H1 (cell line): Measurements from ENCODE around the gene PDE4DIP. TPM values are rescaled to one million over a fixed set of nuclear protein-coding genes. Genes with fewer than 3 reads are reported as not detected.
"Not testable (repeated sequence)": the region's sequence is repeated elsewhere in the genome, so short reads cannot be mapped to it uniquely, and the experiment has no call there.

Experiments used
- CTCF ChIA-PET: fragments of 300-600 bp; sonication (Branson Sonifier 250); formaldehyde crosslinking; loops from one replicate; lab custom pipeline; 2021; ENCODE audit not compliant: partially characterized antibody; lab: Charles Lee
- POLR2A ChIA-PET: fragments of 300-600 bp; sonication (Branson Sonifier 250); formaldehyde crosslinking; loops from one replicate; lab custom pipeline; 2021; ENCODE audit warnings: inconsistent platforms; ENCODE audit not compliant: partially characterized antibody; lab: Charles Lee
- DNase-seq, 2 experiments: peaks; one replicate each; pipeline versions ENCODE4 v3.0.0 to v3.0.0-alpha.2; 2010 to 2022; ENCODE audit warnings: low spot score in 2 of 2, low read depth in 1 of 2, mixed read lengths in 1 of 2
- FAIRE-seq: peaks from 2 replicates; lab custom pipeline; 2011; peaks lifted over from hg19 to GRCh38; lab: Jason Lieb, UNC
- H2AFZ ChIP-seq: 2 replicates; pipeline ENCODE4 v1.8.1; 2012; ENCODE audit warnings: low read length, inconsistent platforms
- H2AK5ac ChIP-seq: 2 replicates; pipeline ENCODE4 v1.6.1; 2013; ENCODE audit warnings: low read depth, low read length
- H2BK120ac ChIP-seq: replicated peaks from 2 replicates; pipeline ENCODE3; 2013; ENCODE audit warnings: low read depth, low read length, inconsistent platforms
- H2BK12ac ChIP-seq: 2 replicates; pipeline ENCODE4 v1.6.1; 2013; ENCODE audit warnings: low read depth, low read length
- H2BK15ac ChIP-seq: 2 replicates; pipeline ENCODE4 v1.6.1; 2013; ENCODE audit warnings: low read length
- H2BK20ac ChIP-seq: 2 replicates; pipeline ENCODE4 v1.6.1; 2013; ENCODE audit warnings: low read length
- H2BK5ac ChIP-seq: 2 replicates; pipeline ENCODE4 v1.6.1; 2013; ENCODE audit warnings: low read depth, low read length
- H3K14ac ChIP-seq: 2 replicates; pipeline ENCODE4 v1.6.1; 2013; ENCODE audit warnings: inconsistent platforms; ENCODE audit not compliant: insufficient read length
- H3K18ac ChIP-seq: 2 replicates; pipeline ENCODE4 v1.6.1; 2013; ENCODE audit warnings: low read length; ENCODE audit errors: extremely low read depth
- H3K23ac ChIP-seq: 2 replicates; pipeline ENCODE4 v1.6.1; 2013; ENCODE audit warnings: inconsistent platforms; ENCODE audit not compliant: insufficient read length
- H3K23me2 ChIP-seq: 2 replicates; pipeline ENCODE4 v1.6.1; 2013; ENCODE audit warnings: low read depth, low read length
- H3K27ac ChIP-seq: 2 replicates; pipeline ENCODE4 v1.6.1; 2011; ENCODE audit warnings: low read depth, low read length, inconsistent platforms
- H3K27me3 ChIP-seq, 4 experiments: replicated peaks in 1 of 4; 1 replicate in 1 of 4; 2 replicates in 3 of 4; pipeline versions ENCODE4 v1.6.1 to v1.8.1; 2011 to 2013; ENCODE audit warnings: low read length in 3 of 4, mild to moderate bottlenecking in 3 of 4, inconsistent platforms in 2 of 4, mixed read lengths in 2 of 4, moderate library complexity in 1 of 4; ENCODE audit not compliant: control insufficient read depth in 3 of 4, insufficient read depth in 3 of 4; ENCODE audit errors: extremely low read depth in 1 of 4
- H3K36me3 ChIP-seq, 4 experiments: 2 replicates each; pipeline versions ENCODE4 v1.6.1 to v1.8.1; 2011 to 2013; ENCODE audit warnings: mild to moderate bottlenecking in 4 of 4, low read length in 3 of 4, moderate library complexity in 2 of 4, control low read depth in 1 of 4, inconsistent platforms in 1 of 4; ENCODE audit not compliant: insufficient read depth in 4 of 4, control insufficient read depth in 2 of 4
- H3K4ac ChIP-seq: replicated peaks from 2 replicates; pipeline ENCODE3; 2013; ENCODE audit warnings: low read length, low read depth, mixed read lengths, inconsistent platforms; ENCODE audit not compliant: insufficient read length
- H3K4me1 ChIP-seq, 4 experiments: replicated peaks in 1 of 4; 1 replicate in 1 of 4; 2 replicates in 3 of 4; pipeline versions ENCODE4 v1.6.1 to v1.8.1; 2011 to 2013; ENCODE audit warnings: low read length in 3 of 4, inconsistent platforms in 2 of 4, mixed read lengths in 1 of 4; ENCODE audit not compliant: insufficient read depth in 4 of 4, control insufficient read depth in 3 of 4
- H3K4me2 ChIP-seq, 2 experiments: 2 replicates each; pipeline versions ENCODE4 v1.6.1 to v1.8.1; 2011 to 2013; ENCODE audit warnings: low read depth in 2 of 2, low read length in 2 of 2, control low read depth in 1 of 2, inconsistent platforms in 1 of 2, mild to moderate bottlenecking in 1 of 2; ENCODE audit not compliant: insufficient read depth in 1 of 2
- H3K4me3 ChIP-seq, 4 experiments: fragments of 200-600, 300-600 bp in 1 of 4; sonication (generic), shearing (Covaris generic), sonication (Bioruptor Twin) in 1 of 4; 2 replicates each; pipeline versions ENCODE4 v1.5.1 to v1.8.1; 2011 to 2016; ENCODE audit warnings: low read length in 4 of 4, low read depth in 3 of 4, control low read depth in 2 of 4, inconsistent platforms in 2 of 4, mild to moderate bottlenecking in 2 of 4, mixed read lengths in 1 of 4, moderate library complexity in 1 of 4; ENCODE audit not compliant: insufficient read depth in 2 of 4; ENCODE audit errors: extremely low read depth in 1 of 4
- H3K56ac ChIP-seq: replicated peaks from 2 replicates; pipeline ENCODE3; 2013; ENCODE audit warnings: low read depth, mild to moderate bottlenecking, mixed read lengths, low read length, inconsistent platforms; ENCODE audit not compliant: insufficient read length
- H3K79me1 ChIP-seq: 2 replicates; pipeline ENCODE4 v1.6.1; 2013; ENCODE audit warnings: low read depth, low read length, control low read depth
- H3K79me2 ChIP-seq, 2 experiments: 2 replicates each; pipeline versions ENCODE4 v1.6.1 to v1.8.1; 2012 to 2013; ENCODE audit warnings: low read length in 2 of 2, mild to moderate bottlenecking in 2 of 2, inconsistent platforms in 1 of 2; ENCODE audit not compliant: insufficient read depth in 2 of 2, control insufficient read depth in 1 of 2
- H3K9ac ChIP-seq, 4 experiments: replicated peaks in 1 of 4; 1 replicate in 1 of 4; 2 replicates in 3 of 4; pipeline versions ENCODE4 v1.6.1 to v1.8.1; 2011 to 2013; ENCODE audit warnings: low read depth in 3 of 4, low read length in 3 of 4, control low read depth in 2 of 4, mild to moderate bottlenecking in 2 of 4, moderate library complexity in 2 of 4, inconsistent platforms in 1 of 4; ENCODE audit errors: extremely low read depth in 1 of 4
- H3K9me3 ChIP-seq, 2 experiments: 2 replicates each; pipeline versions ENCODE4 v1.6.1 to v1.8.1; 2012 to 2013; ENCODE audit warnings: mild to moderate bottlenecking in 2 of 2, moderate library complexity in 2 of 2, control low read depth in 1 of 2, inconsistent platforms in 1 of 2, low read depth in 1 of 2, low read length in 1 of 2, mixed read lengths in 1 of 2; ENCODE audit not compliant: insufficient read depth in 2 of 2
- H4K20me1 ChIP-seq, 2 experiments: replicated peaks in 1 of 2; 2 replicates each; pipeline versions ENCODE3 to v1.8.1; 2011 to 2013; ENCODE audit warnings: inconsistent platforms in 2 of 2, low read length in 2 of 2, mild to moderate bottlenecking in 1 of 2; ENCODE audit not compliant: insufficient read depth in 2 of 2, control insufficient read depth in 1 of 2
- H4K5ac ChIP-seq: 2 replicates; pipeline ENCODE4 v1.6.1; 2013; ENCODE audit warnings: low read length, low read depth, mixed read lengths, inconsistent platforms; ENCODE audit not compliant: insufficient read length
- H4K8ac ChIP-seq: 2 replicates; pipeline ENCODE4 v1.8.0; 2013; ENCODE audit warnings: mild to moderate bottlenecking, moderate library complexity, low read length, inconsistent platforms; ENCODE audit not compliant: insufficient read depth; ENCODE audit errors: extremely low read depth
- H4K91ac ChIP-seq: replicated peaks from 2 replicates; pipeline ENCODE3; 2013; ENCODE audit warnings: low read length, mixed read lengths, inconsistent platforms; ENCODE audit not compliant: insufficient read length
- WGBS, 2 experiments: shearing (Covaris generic) in 1 of 2; methylation state at CpG; one replicate each; pipeline versions ENCODE4 v1.1.6 to v1.1.7; 2013 to 2015; ENCODE audit warnings: low lambda C conversion rate in 2 of 2, mixed read lengths in 2 of 2, inconsistent platforms in 1 of 2, low coverage in 1 of 2, missing lambda C conversion rate in 1 of 2; ENCODE audit not compliant: insufficient replicate concordance in 2 of 2, insufficient coverage in 1 of 2, insufficient read length in 1 of 2; ENCODE audit errors: extremely low coverage in 1 of 2, missing lambda C conversion rate in 1 of 2; 5-methylcytosine and 5-hydroxymethylcytosine counted together
- polyA plus RNA-seq, 7 experiments: library from polyadenylated mRNA; depleted of rRNA in 3 of 7; stranded (reverse) in 5 of 7; unstranded in 2 of 7; fragments of >200 nt in 5 of 7; fragments of 200-250 nt in 2 of 7; gene quantifications; 1 replicate in 5 of 7; 2 replicates in 1 of 7; 4 replicates in 1 of 7; pipeline versions ENCODE4 v1.2.1 to v1.2.3, GENCODE V29; 2011 to 2013; ENCODE audit warnings: missing spikeins in 2 of 7, mixed read lengths in 2 of 7
- total RNA-seq: library from RNA; stranded (reverse); fragmentation: NEBNext Ultra II Directional; extraction: Animal tissue kit (Norgen Biotek cat#: 25700); gene quantifications from 2 replicates; pipeline ENCODE4 v1.2.1, GENCODE V29; 2021

PDE4DIP gene
- total and polyA plus RNA-seq, 2 of the 8 experiments (the other 6 are each of a cell fraction or from before 2014, with no cell fraction given) = 8.4 to 40.5 TPM

GRCh38 chr1:148958343-148958742, 114.1 kb downstream of the PDE4DIP start:
- H3K9ac ChIP-seq, H3K18ac ChIP-seq, H4K91ac ChIP-seq, H4K20me1 ChIP-seq, H3K9me3 ChIP-seq, H3K36me3 ChIP-seq, H2BK15ac ChIP-seq, H2BK20ac ChIP-seq, H3K23me2 ChIP-seq, H2AFZ ChIP-seq, FAIRE-seq, H3K27ac ChIP-seq, H3K27me3 ChIP-seq, H2BK5ac ChIP-seq, DNase-seq, H2BK12ac ChIP-seq, H3K79me1 ChIP-seq, H3K4me1 ChIP-seq, H3K23ac ChIP-seq, H3K4me3 ChIP-seq, H4K5ac ChIP-seq, CTCF ChIA-PET, H3K14ac ChIP-seq, H2AK5ac ChIP-seq, H3K4me2 ChIP-seq, H3K79me2 ChIP-seq, H4K8ac ChIP-seq, H3K4ac ChIP-seq, H3K56ac ChIP-seq, H2BK120ac ChIP-seq, POLR2A ChIA-PET: not testable (repeated sequence)

GRCh38 chr1:148960212-148961000, 116.2 kb downstream of the PDE4DIP start:
- POLR2A ChIA-PET, FAIRE-seq, H2BK120ac ChIP-seq: not testable (repeated sequence)

More at GRCh38 chr1:148960212-148961000, 116.2 kb downstream of the PDE4DIP start:
- H2BK15ac ChIP-seq, H2AFZ ChIP-seq, H3K9me3 ChIP-seq, H3K4me3 ChIP-seq, H3K9ac ChIP-seq, H2AK5ac ChIP-seq, H3K36me3 ChIP-seq, H3K4me1 ChIP-seq, H4K8ac ChIP-seq, H3K27ac ChIP-seq, DNase-seq, H2BK12ac ChIP-seq, H3K56ac ChIP-seq, H2BK20ac ChIP-seq, H3K27me3 ChIP-seq, H4K5ac ChIP-seq, H4K20me1 ChIP-seq, H3K23me2 ChIP-seq, CTCF ChIA-PET, H3K79me2 ChIP-seq, H4K91ac ChIP-seq, H3K23ac ChIP-seq, H3K14ac ChIP-seq, H3K18ac ChIP-seq, H3K4ac ChIP-seq, H2BK5ac ChIP-seq, H3K79me1 ChIP-seq, H3K4me2 ChIP-seq: not testable (repeated sequence)
- 100% methylated on average over 1 of the region's 4 CpGs; no CpG with 5 or more reads in 1 of the 2 experiments for WGBS, 2 experiments
